DMS153 treated with DMSO at 0.1 percent for 48 hours (cell line): ENCODE results near the gene STAT4.
A peak's percentile ranks its signal among the peaks of the same experiment; 100 is the strongest.

ENCODE experiments used
- DNase-seq: peaks from one replicate; lab custom pipeline; 2025; ENCODE audit not compliant: unreplicated experiment; lab: John Stamatoyannopoulos, UW

Gene STAT4

DNA sequence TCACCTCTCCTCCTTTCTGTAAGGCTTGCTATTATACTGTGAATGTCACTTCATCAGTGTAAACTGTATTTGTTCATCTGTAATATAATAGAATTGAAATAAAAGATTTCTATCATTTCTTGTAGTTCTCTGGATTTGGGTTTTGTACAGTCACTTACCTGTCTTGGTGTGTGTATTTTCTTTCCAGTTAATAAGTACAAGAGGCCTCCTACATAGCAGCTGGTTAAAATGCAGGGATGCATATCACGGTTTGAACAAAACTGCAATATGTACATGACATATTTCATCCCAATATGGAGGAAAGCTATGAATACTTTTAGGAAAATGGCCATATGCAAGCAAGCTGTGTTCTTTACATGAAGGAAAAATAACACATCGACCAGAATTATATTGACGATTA, 131.4 kb downstream of the STAT4 start:
- DNase-seq = no peak

- DNase-seq = no peak
Measured at GRCh38 chr2:191018643-191019119, 132.1 kb downstream of the STAT4 start.

- DNase-seq = no peak
Measured at GRCh38 chr2:191018048-191018447, 132.7 kb downstream of the STAT4 start.

DNA sequence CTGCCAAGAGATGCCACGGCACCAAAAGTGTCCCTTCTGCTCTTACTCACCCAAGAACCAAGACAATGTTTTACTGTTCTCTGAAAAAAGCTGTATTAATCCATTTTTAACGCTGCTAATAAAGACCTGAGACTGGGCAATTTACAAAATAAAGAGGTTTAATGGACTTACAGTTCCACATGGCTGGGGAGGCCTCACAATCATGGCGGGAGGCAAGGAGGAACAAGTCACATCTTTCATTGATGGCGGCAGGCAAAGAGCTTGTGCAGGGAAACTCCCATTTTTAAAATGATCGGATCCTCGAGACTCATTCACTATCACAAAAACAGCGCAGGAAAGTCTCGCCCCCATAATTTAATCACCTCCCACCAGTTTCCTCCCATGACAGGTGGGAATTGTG, 135.0 kb downstream of the STAT4 start:
- DNase-seq = no peak

DNA sequence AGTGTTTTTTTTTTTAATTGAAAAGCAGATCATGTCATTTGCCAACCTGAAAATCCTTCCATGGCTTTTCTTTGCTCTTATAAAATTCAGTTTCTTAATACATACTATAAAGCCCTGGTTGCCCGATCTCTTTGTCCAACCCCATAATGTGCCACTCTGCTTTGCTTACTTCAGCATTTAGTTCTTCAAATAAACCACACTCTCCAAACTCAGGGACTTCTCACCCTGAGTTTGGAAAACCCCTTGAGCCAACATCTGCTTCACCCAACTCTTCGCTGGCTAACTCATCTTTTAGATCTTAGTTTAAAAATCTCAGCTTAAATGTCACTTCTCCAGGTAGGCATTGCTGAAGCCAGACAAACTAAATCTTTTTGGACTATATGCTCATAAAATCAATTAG, 135.6 kb downstream of the STAT4 start:
- no peak for DNase-seq

DNA sequence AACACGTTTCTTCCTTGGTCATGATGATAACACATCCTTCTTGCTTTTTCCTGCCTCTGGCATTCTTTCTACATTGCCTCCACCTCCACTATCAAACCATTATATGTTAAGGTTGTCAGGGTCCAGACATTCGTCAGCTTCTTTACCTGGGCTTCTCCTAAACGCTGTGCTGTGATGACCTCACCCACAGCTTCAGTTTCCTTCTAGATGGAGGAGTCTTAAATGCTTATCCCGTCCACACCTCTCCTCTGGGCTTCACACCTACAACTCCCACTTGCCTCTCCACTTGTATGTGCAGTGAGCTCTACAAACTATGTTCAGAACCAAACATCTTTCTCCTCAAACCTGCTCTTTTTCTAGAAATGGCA, 136.2 kb downstream of the STAT4 start:
- DNase-seq = no peak

DNA sequence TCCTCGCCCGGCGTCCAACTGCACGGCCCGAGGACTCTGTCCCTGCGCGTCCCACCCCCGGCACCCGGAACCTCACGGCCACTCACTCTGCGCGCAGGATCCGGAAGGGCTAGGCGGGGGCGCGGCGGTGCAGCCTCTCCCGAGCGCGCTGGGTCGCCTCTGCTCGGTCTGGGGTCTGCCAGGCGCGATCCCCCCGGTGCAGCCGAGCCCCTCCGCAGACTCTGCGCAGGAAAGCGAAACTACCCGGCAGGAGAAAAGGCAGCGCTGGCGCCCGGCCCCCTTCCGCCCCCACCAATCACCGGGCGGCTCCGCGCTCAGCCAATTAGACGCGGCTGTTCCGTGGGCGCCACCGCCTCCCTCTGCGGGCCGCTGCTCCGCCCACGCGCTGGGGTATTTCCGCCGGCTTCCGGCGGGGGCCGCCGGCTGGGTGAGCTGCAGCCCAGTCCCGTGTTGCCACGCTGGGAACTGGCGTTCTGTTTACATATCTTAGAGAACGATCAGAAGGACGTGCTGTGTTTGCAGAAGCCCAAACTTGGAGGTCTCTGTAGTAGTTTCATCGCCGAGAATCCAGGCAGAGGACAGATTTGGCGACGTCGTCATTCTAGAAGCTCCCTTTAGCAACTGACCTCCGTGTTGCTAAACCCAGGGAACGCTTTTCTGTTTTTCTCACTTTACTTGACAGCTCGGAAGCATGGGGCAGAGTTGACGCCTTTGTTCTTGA, 136.7 kb downstream of the STAT4 start, which contains the start of gene STAT1:
Gene STAT1, minus strand, starts transcription at position 240 of the 721 bp plus-strand sequence. CDS start 4,168 bp downstream, outside the sequence.
- peak; percentile 77 for DNase-seq

- no peak for DNase-seq
Measured at GRCh38 chr2:191013682-191013931, 137.2 kb downstream of the STAT4 start.

DNA sequence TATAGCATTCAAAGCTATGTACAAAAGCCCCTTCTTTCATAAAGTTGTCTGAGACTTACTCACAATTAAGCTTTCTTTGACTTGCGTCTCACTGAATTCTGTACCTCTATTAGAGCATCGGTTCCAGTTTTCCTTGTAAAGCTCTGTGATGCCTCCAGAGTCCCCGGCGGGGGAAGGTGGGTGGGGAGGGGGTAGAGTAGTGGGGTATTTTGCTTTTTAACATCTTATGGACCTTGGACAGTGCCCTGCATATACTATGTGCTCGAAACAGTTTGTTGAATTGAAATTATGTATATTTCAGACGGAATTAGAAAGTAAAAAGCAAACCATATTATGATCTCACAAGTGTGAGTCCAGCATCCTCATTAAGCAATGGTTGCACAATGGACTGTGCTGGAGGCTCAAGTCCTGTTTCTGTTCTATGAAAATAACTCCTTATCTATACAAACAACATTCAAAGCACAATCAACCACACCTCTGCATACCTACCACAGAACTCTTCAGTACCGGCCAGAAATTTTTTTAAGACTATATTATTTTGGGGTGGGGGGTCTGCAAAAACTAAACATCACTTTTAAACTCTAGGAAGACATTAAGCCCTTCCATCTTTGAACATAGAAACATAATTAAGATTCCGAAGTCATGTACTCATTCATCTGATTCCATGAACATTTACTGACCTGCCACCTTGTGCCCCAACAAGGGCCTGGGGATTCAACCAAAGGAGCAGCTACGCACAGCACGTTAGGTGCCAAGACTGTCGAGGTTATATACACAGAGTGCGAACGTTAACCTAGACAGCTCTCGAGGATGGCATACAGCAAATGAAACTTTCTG, 137.7 kb downstream of the STAT4 start:
- DNase-seq = no peak

- no peak for DNase-seq
Measured at GRCh38 chr2:191012346-191012745, 138.4 kb downstream of the STAT4 start.

GRCh38 chr2:191010887-191011885, 139.6 kb downstream of the STAT4 start:
- no peak for DNase-seq

DNA sequence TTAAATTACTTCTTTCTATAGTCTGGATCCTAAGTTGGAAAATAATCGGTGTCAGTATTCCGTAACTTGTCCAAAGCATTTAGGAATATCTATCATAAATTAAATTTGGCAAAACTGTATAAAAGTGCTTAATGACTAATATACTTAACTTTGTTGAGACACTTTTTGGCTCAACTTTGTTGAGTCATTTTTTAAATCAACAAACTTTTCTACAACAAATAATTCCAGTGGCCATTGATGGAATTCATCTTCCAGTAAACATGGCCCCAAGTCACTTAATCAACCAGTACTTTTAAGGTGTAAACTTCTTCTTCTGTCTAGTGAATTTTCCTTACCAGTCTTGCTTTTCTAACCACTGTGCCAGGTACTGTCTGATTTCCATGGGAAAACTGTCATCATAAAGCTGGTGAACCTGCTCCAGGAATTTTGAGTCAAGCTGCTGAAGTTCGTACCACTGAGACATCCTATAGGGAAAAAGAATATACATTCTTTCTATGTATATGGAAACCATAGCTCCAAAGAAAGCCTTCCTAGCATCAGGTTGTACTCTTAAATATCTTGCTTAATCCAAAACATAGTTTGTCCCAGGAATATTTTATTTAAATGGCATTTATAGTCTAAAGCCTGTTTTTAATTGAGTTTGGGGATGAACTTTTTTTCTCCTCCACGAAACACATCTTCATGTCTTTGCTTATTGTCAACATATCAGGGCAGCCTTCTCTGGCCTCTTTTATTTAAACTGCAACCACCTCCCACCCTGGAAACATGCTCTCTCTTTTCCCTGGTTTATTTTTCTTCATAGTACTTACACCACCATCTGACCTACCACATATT, 141.0 kb downstream of the STAT4 start:
- no peak for DNase-seq

DNA sequence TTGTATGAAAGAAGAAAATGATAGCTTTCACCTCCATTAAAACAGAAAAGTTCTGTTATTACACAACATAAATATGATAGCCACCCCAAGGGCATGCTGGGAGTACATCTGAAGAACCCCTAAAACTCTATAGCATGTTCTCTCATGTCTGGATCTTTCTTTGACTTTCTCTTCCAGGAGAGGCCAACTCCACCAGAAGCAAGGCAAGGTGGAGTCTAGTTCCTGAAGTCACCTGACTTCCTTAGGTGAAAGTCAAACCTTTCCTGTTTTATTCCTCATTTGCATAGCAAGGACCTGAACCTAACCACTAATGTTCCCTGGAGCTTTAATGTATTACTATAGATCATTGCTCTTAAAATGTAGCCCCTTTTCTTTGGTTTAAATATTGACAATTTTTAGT, 142.5 kb downstream of the STAT4 start:
- DNase-seq = no peak

DNA sequence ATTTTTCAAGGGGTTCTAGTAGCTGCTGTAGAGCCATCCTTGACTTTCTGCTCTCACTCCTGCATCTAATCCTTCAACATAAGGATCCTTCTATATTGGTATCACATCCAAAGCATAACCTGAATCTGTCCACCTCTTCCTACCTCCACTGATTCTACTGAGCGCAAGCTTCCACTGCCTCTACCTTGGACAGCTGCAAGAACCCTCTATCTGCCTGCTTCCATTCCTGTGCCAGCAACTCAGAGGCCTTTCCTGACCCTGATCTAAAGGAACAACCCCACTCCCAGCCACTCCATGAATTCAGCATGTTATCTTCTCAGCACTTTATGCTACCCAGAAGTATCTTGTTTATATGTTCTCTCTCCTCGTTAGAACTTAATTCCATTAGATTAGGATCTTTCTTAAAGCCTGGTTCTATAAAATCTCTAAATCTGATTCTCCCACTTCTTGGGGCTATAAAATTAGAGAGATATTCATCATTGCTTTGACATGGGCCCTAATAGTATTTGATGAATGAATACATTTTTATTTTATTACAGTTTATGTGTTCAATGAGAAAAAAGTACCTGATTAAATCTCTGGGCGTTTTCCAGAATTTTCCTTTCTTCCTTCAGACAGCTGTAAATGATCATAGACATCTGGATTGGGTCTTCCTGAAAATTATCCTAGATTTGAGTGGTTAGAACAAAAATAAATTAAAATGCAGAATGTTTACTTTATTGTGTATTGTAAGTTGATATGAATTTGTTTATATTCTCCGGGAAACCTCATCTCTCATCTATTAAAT, 143.6 kb downstream of the STAT4 start:
- DNase-seq = no peak

GRCh38 chr2:191006297-191006696, 144.5 kb downstream of the STAT4 start:
- DNase-seq = no peak

DNA sequence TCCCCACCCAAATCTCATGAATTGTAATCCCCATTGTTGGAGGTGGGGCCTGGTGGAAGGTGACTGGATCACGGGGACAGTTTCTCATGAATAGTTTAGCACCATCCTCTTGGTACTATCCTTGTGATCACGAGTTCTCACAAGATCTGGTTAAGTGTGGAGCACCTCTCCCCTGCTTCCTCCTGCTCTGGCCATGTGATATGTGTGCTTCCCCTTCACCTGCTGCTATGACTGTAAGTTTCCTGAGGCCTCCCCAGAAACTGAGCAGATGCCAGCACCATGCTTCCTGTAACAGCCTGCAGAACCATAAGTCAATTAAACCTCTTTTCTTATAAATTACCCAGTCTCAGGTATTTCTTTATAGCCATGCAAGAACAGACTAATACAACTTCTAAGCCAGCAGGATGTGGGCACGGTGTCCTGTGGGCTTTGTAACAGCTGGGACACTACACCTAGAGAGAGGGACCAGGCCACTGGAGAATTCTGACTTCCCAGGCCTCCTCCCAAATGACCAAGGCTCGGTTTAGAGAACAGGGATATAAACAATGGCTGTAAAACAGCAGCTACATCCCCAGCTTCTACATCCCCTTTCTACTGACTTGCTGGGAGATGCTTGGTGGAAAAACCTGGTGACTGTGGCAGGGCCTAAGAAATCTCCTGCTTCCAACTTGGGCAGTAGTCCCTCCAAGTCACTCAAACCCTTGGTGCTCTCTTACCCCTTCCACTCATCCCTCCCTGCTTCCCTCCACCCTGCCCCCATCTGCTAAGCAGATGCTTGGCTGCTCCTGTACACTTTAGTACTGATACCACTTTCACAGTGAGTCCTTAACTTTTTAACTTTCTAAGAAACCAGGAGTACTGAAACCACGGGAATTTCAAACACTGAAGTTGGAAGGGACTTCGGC, 147.1 kb downstream of the STAT4 start:
- no peak for DNase-seq

- no peak for DNase-seq
Measured at GRCh38 chr2:191001624-191002023, 149.2 kb downstream of the STAT4 start.

DNA sequence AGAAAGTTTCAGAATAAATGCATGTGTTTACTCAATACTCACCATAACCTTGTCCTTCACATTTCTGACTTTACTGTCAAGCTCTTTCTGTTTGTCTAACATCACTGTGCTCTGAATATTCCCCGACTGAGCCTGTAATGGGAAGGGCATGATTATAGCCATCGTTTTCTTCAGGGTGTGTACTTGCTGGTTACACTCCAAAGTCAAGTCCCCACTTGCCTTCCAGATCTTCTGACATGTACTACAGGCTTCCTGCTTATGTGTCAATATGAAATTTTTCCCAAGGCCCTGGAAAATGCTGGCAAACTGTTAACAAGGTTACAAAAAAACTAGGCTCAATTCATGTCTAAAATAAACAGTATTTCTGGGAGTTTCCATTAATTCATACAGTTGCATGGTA, 149.8 kb downstream of the STAT4 start:
- DNase-seq = no peak
